B cell (primary cell): ENCODE measurements around the gene PSMA8. TPM values are rescaled to one million over a fixed set of nuclear protein-coding genes. Genes with fewer than 3 reads are reported as not detected.
"Not testable (repeated sequence)": the region's sequence is repeated elsewhere in the genome, so short reads cannot be mapped to it uniquely, and the experiment has no call there.

Experiments
- ATAC-seq: fragments of 200-7000 bp; cut with Tn5 transposase; one replicate; pipeline ENCODE4 v1.10.0; 2021; ENCODE audit warnings: low read depth, mild to moderate bottlenecking, moderate number of reproducible peaks, moderate library complexity
- CTCF ChIA-PET: fragments of 350-600 bp; sonication (Branson Sonifier 250); formaldehyde crosslinking; loops from one replicate; lab custom pipeline; 2021; ENCODE audit warnings: antibody characterized with exemption, inconsistent platforms; lab: Charles Lee
- POLR2A ChIA-PET: fragments of 350-600 bp; sonication (Branson Sonifier 250); formaldehyde crosslinking; loops from one replicate; lab custom pipeline; 2021; ENCODE audit warnings: antibody characterized with exemption; lab: Charles Lee
- DNase-seq: peaks from one replicate; pipeline ENCODE4 v3.0.0; 2013
- H2AFZ ChIP-seq: 2 replicates; pipeline ENCODE4 v1.6.1; 2012; ENCODE audit warnings: mild to moderate bottlenecking, low read depth, low read length; ENCODE audit not compliant: insufficient read depth, poor library complexity, severe bottlenecking
- H3K27ac ChIP-seq, 2 donors: 1 replicate in 1 of 2; 2 replicates in 1 of 2; pipeline ENCODE4 v1.5.1; 2012 to 2013; ENCODE audit warnings: low read length in 2 of 2, mild to moderate bottlenecking in 2 of 2, moderate library complexity in 1 of 2
- H3K27me3 ChIP-seq, 4 experiments: fragments of 200-600 bp in 1 of 4; sonication (generic) in 1 of 4; replicated peaks in 1 of 4; 1 replicate in 2 of 4; 2 replicates in 2 of 4; pipeline versions ENCODE4 v1.6.1 to v1.7.0; 2013 to 2016; ENCODE audit warnings: low read length in 3 of 4, mild to moderate bottlenecking in 2 of 4, mixed read lengths in 1 of 4, moderate library complexity in 1 of 4; ENCODE audit not compliant: insufficient read depth in 4 of 4, control insufficient read depth in 3 of 4; ENCODE audit errors: control extremely low read depth in 1 of 4
- H3K36me3 ChIP-seq, 2 experiments: replicated peaks in 1 of 2; 1 replicate in 1 of 2; 2 replicates in 1 of 2; pipeline versions ENCODE4 v1.6.1 to v1.7.1; 2013; ENCODE audit warnings: low read length in 1 of 2; ENCODE audit not compliant: insufficient read depth in 2 of 2, control insufficient read depth in 1 of 2; ENCODE audit errors: control extremely low read depth in 1 of 2, extremely low read depth in 1 of 2
- H3K4me1 ChIP-seq, 2 donors: fragments of 200-600 bp in 1 of 2; sonication (generic) in 1 of 2; 1 replicate in 1 of 2; 2 replicates in 1 of 2; pipeline versions ENCODE4 v1.5.1 to v1.6.1; 2013 to 2017; ENCODE audit warnings: low read length in 2 of 2; ENCODE audit not compliant: control insufficient read depth in 2 of 2, insufficient read depth in 2 of 2
- H3K4me2 ChIP-seq: replicated peaks from 2 replicates; pipeline ENCODE3; 2012; ENCODE audit warnings: mild to moderate bottlenecking, low read depth, low read length; ENCODE audit not compliant: poor library complexity, severe bottlenecking
- H3K4me3 ChIP-seq, 5 experiments: fragments of 200-600 bp in 1 of 5; sonication (generic) in 1 of 5; 1 replicate in 3 of 5; 2 replicates in 2 of 5; pipeline versions ENCODE4 v1.5.1 to v1.7.0; 2011 to 2016; ENCODE audit warnings: low read length in 4 of 5, mild to moderate bottlenecking in 4 of 5, low read depth in 2 of 5, control low read depth in 1 of 5, moderate library complexity in 1 of 5; ENCODE audit not compliant: insufficient read depth in 1 of 5; ENCODE audit errors: control extremely low read depth in 1 of 5, extremely low read depth in 1 of 5
- H3K79me2 ChIP-seq: fragments of 200-600 bp; sonication (generic); one replicate; pipeline ENCODE4 v1.6.0; 2016; ENCODE audit warnings: low read length; ENCODE audit not compliant: control insufficient read depth, insufficient read depth
- H3K9ac ChIP-seq: fragments of 200-600 bp; sonication (generic); 2 replicates; pipeline ENCODE4 v1.6.1; 2017; ENCODE audit warnings: mild to moderate bottlenecking, low read length, moderate library complexity
- H3K9me3 ChIP-seq, 3 donors: one replicate each; pipeline versions ENCODE4 v1.6.1 to v1.7.1; 2013; ENCODE audit warnings: low read length in 2 of 3; ENCODE audit not compliant: control insufficient read depth in 2 of 3, insufficient read depth in 1 of 3; ENCODE audit errors: control extremely low read depth in 1 of 3
- H4K20me1 ChIP-seq: 2 replicates; pipeline ENCODE4 v1.6.0; 2012; ENCODE audit warnings: mild to moderate bottlenecking, low read length; ENCODE audit not compliant: insufficient read depth, control insufficient read depth, poor library complexity, severe bottlenecking
- H3K27ac Mint-ChIP-seq: one replicate; pipeline ENCODE4 v1.8.0; 2021; ENCODE audit warnings: mixed read lengths
- H3K27me3 Mint-ChIP-seq: one replicate; pipeline ENCODE4 v1.8.0; 2021; ENCODE audit warnings: mixed read lengths
- H3K4me1 Mint-ChIP-seq: one replicate; pipeline ENCODE4 v1.8.0; 2021; ENCODE audit warnings: mixed read lengths
- H3K4me3 Mint-ChIP-seq: one replicate; pipeline ENCODE4 v1.8.0; 2021; ENCODE audit warnings: mixed read lengths
- H3K9me3 Mint-ChIP-seq: one replicate; pipeline ENCODE4 v1.8.0; 2022; ENCODE audit warnings: mixed read lengths; ENCODE audit not compliant: insufficient read depth
- EZH2 ChIP-seq: IDR thresholded peaks from 2 replicates; pipeline ENCODE4 v1.6.1; 2012; ENCODE audit warnings: borderline replicate concordance, low read depth, mild to moderate bottlenecking, moderate library complexity, low read length; ENCODE audit not compliant: insufficient read depth, poor library complexity, severe bottlenecking
- WGBS: methylation state at CpG from one replicate; pipeline ENCODE4 v1.1.5; 2013; ENCODE audit warnings: missing lambda C conversion rate; ENCODE audit not compliant: insufficient coverage; 5-methylcytosine and 5-hydroxymethylcytosine counted together
- intact Hi-C: fragments of 100-400 bp; cut with micrococcal nuclease; formaldehyde crosslinking; loops from one replicate; pipeline ENCODE4 v1.10.0; 2022
- polyA plus RNA-seq: library from polyadenylated mRNA; depleted of rRNA; stranded (reverse); fragments of >200 nt; gene quantifications from 2 replicates; pipeline ENCODE4 v1.2.3, GENCODE V29; 2012
- total RNA-seq, 2 donors: library from RNA; stranded (reverse); fragments of 120-200 nt in 1 of 2; gene quantifications; 1 replicate in 1 of 2; 2 replicates in 1 of 2; pipeline versions ENCODE4 v1.2.3 to v1.2.4, GENCODE V29; 2013 to 2022
- TF ChIP-seq, protein P1 (sequence below): fragments of 200-600 bp; IDR thresholded peaks from one replicate; pipeline ENCODE4 v1.8.0; 2022; ENCODE audit warnings: antibody characterized with exemption, mild to moderate bottlenecking

PSMA8 gene
- total and polyA plus RNA-seq, 2 donors (not counting 1 experiment from before 2014, with no cell fraction given) = 0.33 to 0.91 TPM

DNA sequence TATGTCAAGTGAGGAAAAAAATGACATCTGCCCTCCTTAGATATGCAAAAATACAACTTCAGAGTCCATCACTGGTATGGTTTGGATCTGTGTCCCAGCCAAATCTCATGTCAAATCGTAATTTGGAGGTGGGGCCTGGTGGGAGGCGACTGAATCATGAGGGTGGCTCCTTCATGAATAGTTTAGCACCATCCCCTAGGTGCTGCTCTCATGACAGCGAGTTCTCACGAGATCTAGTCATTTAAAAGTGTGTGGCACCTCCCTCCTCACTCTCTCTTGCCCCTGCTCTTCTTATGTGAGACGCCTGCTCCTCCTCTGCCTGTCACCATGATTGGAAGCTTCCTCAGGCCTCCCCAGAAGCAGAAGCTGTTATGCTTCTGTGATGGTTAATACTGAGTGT lies 5.9 kb upstream of the PSMA8 start:
- Mint-ChIP-seq H3K27ac (no peak overlapping the region), H3K27me3 (no peaks in the 10 kb centered on the region)

DNA sequence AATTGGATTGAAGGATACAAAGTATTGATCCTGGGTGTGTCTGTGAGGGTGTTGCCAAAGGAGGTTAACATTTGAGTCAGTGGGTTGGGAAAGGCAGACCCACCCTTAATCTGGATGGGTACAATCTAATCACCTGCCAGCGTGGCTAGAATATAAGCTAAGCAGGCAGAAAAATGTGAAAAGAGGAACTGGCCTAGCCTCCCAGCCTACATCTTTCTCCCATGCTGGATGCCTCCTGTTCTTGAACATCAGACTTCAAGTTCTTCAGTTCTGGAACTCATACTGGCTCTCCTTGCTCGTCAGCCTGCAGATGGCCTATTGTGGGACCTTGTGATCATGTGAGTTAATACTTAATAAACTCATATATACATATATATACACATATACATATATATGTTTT lies 5.5 kb upstream of the PSMA8 start:
- POLR2A ChIA-PET, CTCF ChIA-PET, H4K20me1 ChIP-seq, H3K9me3 Mint-ChIP-seq, H3K4me1 ChIP-seq, H3K4me3 Mint-ChIP-seq, H3K27ac ChIP-seq, H3K4me1 Mint-ChIP-seq, H3K79me2 ChIP-seq, DNase-seq, H3K27me3 ChIP-seq, H3K9me3 ChIP-seq, H3K9ac ChIP-seq, ATAC-seq, H3K4me2 ChIP-seq, H3K27ac Mint-ChIP-seq, H3K27me3 Mint-ChIP-seq, H3K36me3 ChIP-seq, H3K4me3 ChIP-seq, intact Hi-C loops: not testable (repeated sequence)
- H2AFZ ChIP-seq = peak overlapping the region; percentile 19
- WGBS = 67% methylated on average over 1 of the region's 2 CpGs

More for the DNA sequence above, 5.9 kb upstream of the PSMA8 start:
- H3K4me3 Mint-ChIP-seq = no peak overlapping the region
- DNase-seq (no peak), ATAC-seq (no peak)
- Histone ChIP-seq H4K20me1 (no peaks in the 10 kb centered on the region), H3K79me2 (no peaks in the 10 kb centered on the region), H2AFZ (peak overlapping the region; percentile 19), H3K27me3 (no peaks in the 10 kb centered on the region), H3K9ac (no peak overlapping the region), H3K4me1 (no peaks in the 10 kb centered on the region), H3K27ac (no peak overlapping the region), H3K9me3 (no peaks in the 10 kb centered on the region), H3K4me2 (no peak overlapping the region), H3K4me3 (no peak overlapping the region), H3K36me3 (no peaks in the 10 kb centered on the region)
- POLR2A ChIA-PET = no interaction called here
- CTCF ChIA-PET = no interaction called here
- intact Hi-C loops = no loop called here
- 98% methylated on average over 4 of the region's 5 CpGs for WGBS
- TF ChIP-seq, protein P1, sequence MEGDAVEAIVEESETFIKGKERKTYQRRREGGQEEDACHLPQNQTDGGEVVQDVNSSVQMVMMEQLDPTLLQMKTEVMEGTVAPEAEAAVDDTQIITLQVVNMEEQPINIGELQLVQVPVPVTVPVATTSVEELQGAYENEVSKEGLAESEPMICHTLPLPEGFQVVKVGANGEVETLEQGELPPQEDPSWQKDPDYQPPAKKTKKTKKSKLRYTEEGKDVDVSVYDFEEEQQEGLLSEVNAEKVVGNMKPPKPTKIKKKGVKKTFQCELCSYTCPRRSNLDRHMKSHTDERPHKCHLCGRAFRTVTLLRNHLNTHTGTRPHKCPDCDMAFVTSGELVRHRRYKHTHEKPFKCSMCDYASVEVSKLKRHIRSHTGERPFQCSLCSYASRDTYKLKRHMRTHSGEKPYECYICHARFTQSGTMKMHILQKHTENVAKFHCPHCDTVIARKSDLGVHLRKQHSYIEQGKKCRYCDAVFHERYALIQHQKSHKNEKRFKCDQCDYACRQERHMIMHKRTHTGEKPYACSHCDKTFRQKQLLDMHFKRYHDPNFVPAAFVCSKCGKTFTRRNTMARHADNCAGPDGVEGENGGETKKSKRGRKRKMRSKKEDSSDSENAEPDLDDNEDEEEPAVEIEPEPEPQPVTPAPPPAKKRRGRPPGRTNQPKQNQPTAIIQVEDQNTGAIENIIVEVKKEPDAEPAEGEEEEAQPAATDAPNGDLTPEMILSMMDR = no peak
- no peak for TF ChIP-seq EZH2
- H3K9me3 Mint-ChIP-seq = no peaks in the 10 kb centered on the region
- no peaks in the 10 kb centered on the region for H3K4me1 Mint-ChIP-seq
